Measurements from ENCODE around the gene SUPV3L1. TPM values are rescaled to one million over a fixed set of nuclear protein-coding genes. Genes with fewer than 3 reads are reported as not detected.

SUPV3L1 gene
- total and polyA plus RNA-seq, 9 of the 15 experiments (the other 6 are each of a cell fraction or from before 2014, with no cell fraction given) = 45.2 to 156 (median 92.6) TPM

DNA sequence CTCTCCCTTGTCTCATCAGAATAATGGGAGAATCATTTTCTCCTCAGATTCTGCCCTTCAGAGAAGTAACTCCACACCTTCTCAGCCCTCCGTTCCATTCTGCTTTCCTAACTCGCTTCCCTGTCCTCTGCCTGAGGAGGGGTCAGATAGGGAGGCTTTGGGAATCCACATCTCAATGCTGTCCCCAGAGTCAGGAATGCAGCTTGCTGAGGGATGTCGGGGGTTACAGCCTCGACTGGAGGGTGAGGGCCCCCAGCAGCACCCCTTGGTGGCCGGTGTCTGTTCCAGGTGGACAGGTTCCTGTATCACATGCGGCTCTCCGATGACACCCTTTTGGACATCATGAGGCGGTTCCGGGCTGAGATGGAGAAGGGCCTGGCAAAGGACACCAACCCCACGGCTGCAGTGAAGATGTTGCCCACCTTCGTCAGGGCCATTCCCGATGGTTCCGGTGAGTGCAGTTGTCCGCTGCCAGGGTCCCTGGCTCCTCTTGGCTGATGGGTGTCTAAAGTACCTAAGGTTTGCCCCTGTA lies 47.0 kb downstream of the SUPV3L1 start:
- Histone ChIP-seq H3K36me3 (ENCODE audit: control insufficient read depth, insufficient read depth, low read length) (no peaks in the 10 kb centered on the region), H4K20me1 (replicated peaks; ENCODE audit: control insufficient read depth, insufficient read depth, low read length) (no peaks in the 10 kb centered on the region), H3K4me3 (no peak overlapping the region), H3K9me3 (replicated peaks; ENCODE audit: control insufficient read depth, insufficient read depth, low read depth, low read length) (no peaks in the 10 kb centered on the region), H3K79me2 (ENCODE audit: control insufficient read depth, insufficient read depth, low read length) (no peaks in the 10 kb centered on the region), H3K4me1 (replicated peaks in 1 of 2; ENCODE audit: control insufficient read depth in 2 of 2, insufficient read depth in 2 of 2, low read length in 2 of 2) (peaks cover 14 to 35% of the 10 kb centered on the region in 2 experiments), H3K27me3 (ENCODE audit: control insufficient read depth in 2 of 2, insufficient read depth in 2 of 2, low read length in 2 of 2) (no peaks in the 10 kb centered on the region), H3K4me2 (ENCODE audit: insufficient read depth, low read length) (no peak overlapping the region), H3K9ac (ENCODE audit: insufficient read depth in 1 of 2, low read depth in 2 of 2, low read length in 2 of 2) (no peak overlapping the region; a peak in 1 of 4 replicates), H3K27ac (ENCODE audit: extremely low read depth, low read depth, low read length) (no peak overlapping the region), H3K9me1 (ENCODE audit: control insufficient read depth, insufficient read depth, low read length) (no peaks in the 10 kb centered on the region), H2AFZ (ENCODE audit: low read depth, low read length) (no peak overlapping the region)
- ATAC-seq (no peak), FAIRE-seq (no peak), DNase-seq (ENCODE audit: extremely low read depth in 1 of 4, low spot score in 3 of 4) (no peak)
- BruUV-seq (replicated peaks) = no TSS peak
- ChIA-PET CTCF (ENCODE audit: low intra/inter-chr PET ratio) (interaction anchor here (0.7 kb wide), 1 partner anchor 10 kb away, joined by 3 read pairs; no protein-coding TSS in a partner anchor), POLR2A (interaction anchor here (0.7 kb wide), 1 partner anchor 41 kb away, joined by 3 read pairs; no protein-coding TSS in a partner anchor)
- WGBS (ENCODE audit: insufficient coverage, low coverage, missing lambda C conversion rate) = 72% methylated on average over 14 of the region's 14 CpGs
- in situ Hi-C loops (cut with MboI) (loop anchor here (25.0 kb wide), 1 partner anchor 410 kb away; the partner anchor contains the start of gene FAM241B), intact Hi-C loops (cut with micrococcal nuclease) (no loop called here)
- TF ChIP-seq CEBPB (tag; IDR thresholded peaks at IDR 0.05) (no peak), PYGO2 (tag; IDR thresholded peaks at IDR 0.05) (no peak), STAG1 (CRISPR knock-in tag; IDR thresholded peaks at IDR 0.05; ENCODE audit: borderline replicate concordance) (no peak), NR4A1 (CRISPR knock-in tag; IDR thresholded peaks at IDR 0.05) (no peak), NR4A1 (tag; IDR thresholded peaks at IDR 0.05) (no peak), SRF (CRISPR knock-in tag; IDR thresholded peaks at IDR 0.05) (no peak), ZNF830 (CRISPR knock-in tag; IDR thresholded peaks at IDR 0.05) (no peak), KAT7 (CRISPR knock-in tag; IDR thresholded peaks at IDR 0.05; ENCODE audit: borderline replicate concordance) (no peak), ESRRA (IDR thresholded peaks at IDR 0.05; ENCODE audit: borderline replicate concordance, low read depth) (no peak), KLF16 (IDR thresholded peaks at IDR 0.05) (no peak), ETV5 (CRISPR knock-in tag; IDR thresholded peaks at IDR 0.05; ENCODE audit: low read depth) (no peak), CREB1 (IDR thresholded peaks at IDR 0.05) (no peak), CREB1 (CRISPR knock-in tag; IDR thresholded peaks at IDR 0.05) (no peak)
- TF ChIP-seq, protein P1, sequence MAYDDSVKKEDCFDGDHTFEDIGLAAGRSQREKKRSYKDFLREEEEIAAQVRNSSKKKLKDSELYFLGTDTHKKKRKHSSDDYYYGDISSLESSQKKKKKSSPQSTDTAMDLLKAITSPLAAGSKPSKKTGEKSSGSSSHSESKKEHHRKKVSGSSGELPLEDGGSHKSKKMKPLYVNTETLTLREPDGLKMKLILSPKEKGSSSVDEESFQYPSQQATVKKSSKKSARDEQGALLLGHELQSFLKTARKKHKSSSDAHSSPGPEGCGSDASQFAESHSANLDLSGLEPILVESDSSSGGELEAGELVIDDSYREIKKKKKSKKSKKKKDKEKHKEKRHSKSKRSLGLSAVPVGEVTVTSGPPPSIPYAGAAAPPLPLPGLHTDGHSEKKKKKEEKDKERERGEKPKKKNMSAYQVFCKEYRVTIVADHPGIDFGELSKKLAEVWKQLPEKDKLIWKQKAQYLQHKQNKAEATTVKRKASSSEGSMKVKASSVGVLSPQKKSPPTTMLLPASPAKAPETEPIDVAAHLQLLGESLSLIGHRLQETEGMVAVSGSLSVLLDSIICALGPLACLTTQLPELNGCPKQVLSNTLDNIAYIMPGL (CRISPR knock-in tag; IDR thresholded peaks at IDR 0.05) = no peak
- TF ChIP-seq, protein P2, sequence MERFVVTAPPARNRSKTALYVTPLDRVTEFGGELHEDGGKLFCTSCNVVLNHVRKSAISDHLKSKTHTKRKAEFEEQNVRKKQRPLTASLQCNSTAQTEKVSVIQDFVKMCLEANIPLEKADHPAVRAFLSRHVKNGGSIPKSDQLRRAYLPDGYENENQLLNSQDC (CRISPR knock-in tag; IDR thresholded peaks at IDR 0.05) = no peak
- TF ChIP-seq, protein P3, sequence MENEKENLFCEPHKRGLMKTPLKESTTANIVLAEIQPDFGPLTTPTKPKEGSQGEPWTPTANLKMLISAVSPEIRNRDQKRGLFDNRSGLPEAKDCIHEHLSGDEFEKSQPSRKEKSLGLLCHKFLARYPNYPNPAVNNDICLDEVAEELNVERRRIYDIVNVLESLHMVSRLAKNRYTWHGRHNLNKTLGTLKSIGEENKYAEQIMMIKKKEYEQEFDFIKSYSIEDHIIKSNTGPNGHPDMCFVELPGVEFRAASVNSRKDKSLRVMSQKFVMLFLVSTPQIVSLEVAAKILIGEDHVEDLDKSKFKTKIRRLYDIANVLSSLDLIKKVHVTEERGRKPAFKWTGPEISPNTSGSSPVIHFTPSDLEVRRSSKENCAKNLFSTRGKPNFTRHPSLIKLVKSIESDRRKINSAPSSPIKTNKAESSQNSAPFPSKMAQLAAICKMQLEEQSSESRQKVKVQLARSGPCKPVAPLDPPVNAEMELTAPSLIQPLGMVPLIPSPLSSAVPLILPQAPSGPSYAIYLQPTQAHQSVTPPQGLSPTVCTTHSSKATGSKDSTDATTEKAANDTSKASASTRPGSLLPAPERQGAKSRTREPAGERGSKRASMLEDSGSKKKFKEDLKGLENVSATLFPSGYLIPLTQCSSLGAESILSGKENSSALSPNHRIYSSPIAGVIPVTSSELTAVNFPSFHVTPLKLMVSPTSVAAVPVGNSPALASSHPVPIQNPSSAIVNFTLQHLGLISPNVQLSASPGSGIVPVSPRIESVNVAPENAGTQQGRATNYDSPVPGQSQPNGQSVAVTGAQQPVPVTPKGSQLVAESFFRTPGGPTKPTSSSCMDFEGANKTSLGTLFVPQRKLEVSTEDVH (IDR thresholded peaks at IDR 0.05; ENCODE audit: low read depth, partially characterized antibody) = no peak
- TF ChIP-seq, protein P4, sequence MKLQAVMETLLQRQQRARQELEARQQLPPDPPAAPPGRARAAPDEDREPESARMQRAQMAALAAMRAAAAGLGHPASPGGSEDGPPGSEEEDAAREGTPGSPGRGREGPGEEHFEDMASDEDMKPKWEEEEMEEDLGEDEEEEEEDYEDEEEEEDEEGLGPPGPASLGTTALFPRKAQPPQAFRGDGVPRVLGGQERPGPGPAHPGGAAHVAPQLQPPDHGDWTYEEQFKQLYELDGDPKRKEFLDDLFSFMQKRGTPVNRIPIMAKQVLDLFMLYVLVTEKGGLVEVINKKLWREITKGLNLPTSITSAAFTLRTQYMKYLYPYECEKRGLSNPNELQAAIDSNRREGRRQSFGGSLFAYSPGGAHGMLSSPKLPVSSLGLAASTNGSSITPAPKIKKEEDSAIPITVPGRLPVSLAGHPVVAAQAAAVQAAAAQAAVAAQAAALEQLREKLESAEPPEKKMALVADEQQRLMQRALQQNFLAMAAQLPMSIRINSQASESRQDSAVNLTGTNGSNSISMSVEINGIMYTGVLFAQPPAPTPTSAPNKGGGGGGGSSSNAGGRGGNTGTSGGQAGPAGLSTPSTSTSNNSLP (IDR thresholded peaks at IDR 0.05; ENCODE audit: borderline replicate concordance, low read depth, low read length) = no peak

Measured in K562 (cell line).